Lung (tissue), 12 donors: ENCODE results near the gene CDKN1B. TPM values are rescaled to one million over a fixed set of nuclear protein-coding genes. Genes with fewer than 3 reads are reported as not detected.

Experiments used
- ATAC-seq: fragments of 200-7000 bp; cut with Tn5 transposase; one replicate; pipeline ENCODE4 v1.9.1; 2020; ENCODE audit warnings: moderate number of reproducible peaks; ENCODE audit not compliant: insufficient read depth, low FRiP score
- DNase-seq, 3 donors: peaks; one replicate each; pipeline ENCODE4 v3.0.0-alpha.2; 2013 to 2017
- H3K27ac ChIP-seq, 2 donors: one replicate each; pipeline ENCODE4 v1.5.1; 2013; ENCODE audit warnings: mild to moderate bottlenecking in 2 of 2, moderate library complexity in 2 of 2, control low read depth in 1 of 2, inconsistent platforms in 1 of 2, low read depth in 1 of 2, low read length in 1 of 2
- H3K27me3 ChIP-seq, 3 donors: one replicate each; pipeline ENCODE4 v1.5.1; 2013; ENCODE audit warnings: low read length in 2 of 3; ENCODE audit not compliant: control insufficient read depth in 3 of 3, insufficient read depth in 3 of 3
- H3K36me3 ChIP-seq, 4 donors: one replicate each; pipeline ENCODE4 v1.5.1; 2013; ENCODE audit warnings: low read length in 4 of 4, mild to moderate bottlenecking in 1 of 4, moderate library complexity in 1 of 4; ENCODE audit not compliant: control insufficient read depth in 4 of 4, insufficient read depth in 4 of 4
- H3K4me1 ChIP-seq, 5 donors: one replicate each; pipeline ENCODE4 v1.5.1; 2013; ENCODE audit warnings: low read length in 5 of 5, mild to moderate bottlenecking in 2 of 5, moderate library complexity in 1 of 5; ENCODE audit not compliant: control insufficient read depth in 5 of 5, insufficient read depth in 5 of 5
- H3K4me3 ChIP-seq: one replicate; pipeline ENCODE4 v1.5.1; 2013; ENCODE audit warnings: mild to moderate bottlenecking, control low read depth, moderate library complexity
- H3K9ac ChIP-seq, 2 donors: one replicate each; pipeline ENCODE4 v1.5.1; 2013; ENCODE audit warnings: low read length in 2 of 2, control low read depth in 1 of 2; ENCODE audit not compliant: insufficient read depth in 1 of 2
- H3K9me3 ChIP-seq, 4 donors: one replicate each; pipeline ENCODE4 v1.5.1; 2013; ENCODE audit warnings: low read length in 3 of 4, mild to moderate bottlenecking in 1 of 4, moderate library complexity in 1 of 4; ENCODE audit not compliant: control insufficient read depth in 4 of 4, insufficient read depth in 3 of 4
- CTCF ChIP-seq: IDR thresholded peaks from 2 replicates; pipeline ENCODE4 v1.5.1; 2012; ENCODE audit warnings: mild to moderate bottlenecking; ENCODE audit errors: control extremely low read depth, extremely low read depth
- WGBS, 2 donors: extraction: QIAGEN DNeasy Blood & Tissue Kit; methylation state at CpG; one replicate each; pipeline ENCODE4 v1.1.7; 2013; 5-methylcytosine and 5-hydroxymethylcytosine counted together
- polyA plus RNA-seq, 2 donors: library from polyadenylated mRNA; stranded (reverse); fragments of 200-250 nt; gene quantifications; one replicate each; pipeline ENCODE4 v1.2.1, GENCODE V29; 2013
- total RNA-seq, 2 donors: library from RNA; depleted of rRNA in 1 of 2; stranded (reverse); fragments of >200 nt in 1 of 2; gene quantifications; one replicate each; pipeline ENCODE4 v1.2.1, GENCODE V29; 2014 to 2021
- donor health status: control.
- donor health status: control.
- donor health status: Bipolar disorder and iron deficiency.
- donor health status: healthy.
- donor health status: DM: yes; HTN: yes; CAD: no.

Gene CDKN1B
- total and polyA plus RNA-seq, 4 donors, result 27.3 to 89.4 (median 39.9) TPM

DNA sequence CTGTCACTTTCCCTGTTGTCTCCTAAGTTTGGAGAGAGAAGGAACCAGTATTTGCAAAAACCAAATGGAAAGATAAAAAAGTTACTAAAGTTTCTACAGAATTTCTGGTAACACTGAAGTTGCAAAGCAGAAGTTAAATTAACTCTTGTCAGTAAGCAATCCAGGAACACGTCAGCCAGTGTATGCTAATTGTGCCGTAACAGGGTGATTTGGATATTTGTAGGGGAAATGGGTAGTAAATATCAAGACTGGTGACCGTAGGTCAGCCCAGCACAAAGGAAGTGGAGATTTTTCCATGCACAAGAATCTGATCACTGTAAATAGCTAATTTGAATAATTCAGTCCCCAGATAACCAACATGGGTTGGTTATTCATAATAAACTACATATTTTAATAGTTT lies 2.3 kb downstream of the CDKN1B start:
- Histone ChIP-seq H3K36me3 (peaks cover 0 to 24% (median 11%) of the 10 kb centered on the region in 4 donors), H3K4me1 (peaks cover 2 to 67% (median 9%) of the 10 kb centered on the region in 5 donors), H3K4me3 (peak overlapping the region; percentile 38), H3K27me3 (no peaks in the 10 kb centered on the region), H3K9me3 (no peaks in the 10 kb centered on the region), H3K9ac (peak overlapping the region in 1 of 2 donors; percentile 92), H3K27ac (peak overlapping the region in 1 of 2 donors; percentile 98)
- DNase-seq, result peak in 2 of 3 donors; percentile 45 to 67
- WGBS, 2 donors, result 4 to 7% methylated on average over 3 of the region's 3 CpGs
- ATAC-seq, result no peak
- TF ChIP-seq CTCF, result no peak

GRCh38 chr12:12720052-12720451 lies 2.9 kb downstream of the CDKN1B start:
- DNase-seq (peak in 1 of 3 donors; percentile 13), ATAC-seq (no peak)
- 35 to 42% methylated on average over 4 of the region's 4 CpGs for WGBS, 2 donors
- H3K9me3 ChIP-seq, result no peaks in the 10 kb centered on the region
- no peaks in the 10 kb centered on the region for H3K27me3 ChIP-seq
- H3K4me3 ChIP-seq, result no peak overlapping the region
- peaks cover 0 to 24% (median 11%) of the 10 kb centered on the region in 4 donors for H3K36me3 ChIP-seq
- H3K9ac ChIP-seq, result peak overlapping the region in 1 of 2 donors; percentile 92
- peaks cover 2 to 63% (median 9%) of the 10 kb centered on the region in 5 donors for H3K4me1 ChIP-seq
- TF ChIP-seq CTCF, result no peak
- H3K27ac ChIP-seq, result peak overlapping the region in 1 of 2 donors; percentile 69

DNA sequence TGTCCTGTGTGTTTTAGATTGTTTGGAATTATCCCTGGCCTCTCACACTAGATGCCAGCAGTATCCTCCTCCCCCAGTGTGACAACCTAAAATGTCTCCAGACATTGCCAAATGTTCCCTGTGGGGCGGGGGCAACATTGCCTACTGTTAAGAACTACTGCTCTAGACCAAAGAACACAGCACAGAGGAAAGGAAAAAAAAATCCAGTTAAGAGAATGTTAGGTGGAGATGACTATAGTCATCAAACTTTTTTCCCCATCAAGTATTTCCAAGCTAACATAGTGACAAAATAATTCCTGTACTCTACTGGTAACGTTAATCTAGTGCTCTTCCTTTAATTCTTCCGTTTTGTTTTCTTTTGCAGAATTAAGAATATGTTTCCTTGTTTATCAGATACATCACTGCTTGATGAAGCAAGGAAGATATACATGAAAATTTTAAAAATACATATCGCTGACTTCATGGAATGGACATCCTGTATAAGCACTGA lies 3.5 kb downstream of the CDKN1B start:
- H3K4me1 ChIP-seq, result peaks cover 2 to 57% (median 6%) of the 10 kb centered on the region in 5 donors
- WGBS, 2 donors, result 26 to 35% methylated on average over 4 of the region's 4 CpGs
- DNase-seq (peak in 2 of 3 donors; percentile 26 to 31), ATAC-seq (no peak)
- H3K36me3 ChIP-seq, result peaks cover 0 to 24% (median 11%) of the 10 kb centered on the region in 4 donors
- H3K4me3 ChIP-seq, result no peak overlapping the region
- no peak for TF ChIP-seq CTCF
- H3K27me3 ChIP-seq, result no peaks in the 10 kb centered on the region
- no peaks in the 10 kb centered on the region for H3K9me3 ChIP-seq
- no peak overlapping the region for H3K9ac ChIP-seq
- peak overlapping the region in 1 of 2 donors; percentile 63 for H3K27ac ChIP-seq
